Omental fat pad (tissue), 4 donors: ENCODE results near the gene ARMH3. TPM values are rescaled to one million over a fixed set of nuclear protein-coding genes. Genes with fewer than 3 reads are reported as not detected.

ENCODE experiments used
- ATAC-seq: fragments of 150-250 bp; one replicate; pipeline ENCODE4 v1.9.1; 2016; ENCODE audit warnings: mild to moderate bottlenecking, moderate library complexity; ENCODE audit not compliant: low FRiP score
- DNase-seq: peaks from one replicate; pipeline ENCODE4 v3.0.0-alpha.2; 2019; ENCODE audit warnings: low spot score
- total RNA-seq, 4 donors: library from RNA; depleted of rRNA; stranded (reverse); fragments of >200 nt; gene quantifications; one replicate each; pipeline ENCODE4 v1.1.0, GENCODE V29; 2016
- TF ChIP-seq, protein P1 (sequence below), 3 donors: fragments of 450-650 bp; IDR thresholded peaks; one replicate each; pipeline ENCODE4 v1.5.1; 2016 to 2017; ENCODE audit warnings: antibody characterized with exemption in 3 of 3, mild to moderate bottlenecking in 3 of 3, moderate library complexity in 2 of 3

ARMH3 gene
- total RNA-seq, 4 donors from 2014 or later: 10.0 to 61.8 (median 12.7) TPM

DNA sequence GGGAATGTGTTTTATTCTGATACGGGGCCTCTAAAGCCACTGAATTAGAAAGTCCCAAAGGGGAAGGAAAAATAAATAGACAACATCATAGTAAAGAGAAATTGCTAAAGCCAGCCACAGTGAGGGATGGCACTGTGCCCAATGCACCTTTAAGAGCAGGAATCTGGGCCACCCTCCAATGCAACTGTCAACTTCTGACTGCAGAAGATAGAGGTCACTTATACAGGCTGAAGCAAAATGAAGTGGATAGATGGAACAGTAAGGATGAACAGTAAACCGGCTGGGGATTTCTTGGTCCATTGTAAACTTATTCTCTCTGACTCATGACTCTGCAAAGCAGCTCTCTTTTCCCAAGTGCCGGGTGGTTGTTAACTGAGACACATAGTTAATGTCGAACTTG lies 158.3 kb downstream of the ARMH3 start:
- ATAC-seq: no peak
- TF ChIP-seq, protein P1, sequence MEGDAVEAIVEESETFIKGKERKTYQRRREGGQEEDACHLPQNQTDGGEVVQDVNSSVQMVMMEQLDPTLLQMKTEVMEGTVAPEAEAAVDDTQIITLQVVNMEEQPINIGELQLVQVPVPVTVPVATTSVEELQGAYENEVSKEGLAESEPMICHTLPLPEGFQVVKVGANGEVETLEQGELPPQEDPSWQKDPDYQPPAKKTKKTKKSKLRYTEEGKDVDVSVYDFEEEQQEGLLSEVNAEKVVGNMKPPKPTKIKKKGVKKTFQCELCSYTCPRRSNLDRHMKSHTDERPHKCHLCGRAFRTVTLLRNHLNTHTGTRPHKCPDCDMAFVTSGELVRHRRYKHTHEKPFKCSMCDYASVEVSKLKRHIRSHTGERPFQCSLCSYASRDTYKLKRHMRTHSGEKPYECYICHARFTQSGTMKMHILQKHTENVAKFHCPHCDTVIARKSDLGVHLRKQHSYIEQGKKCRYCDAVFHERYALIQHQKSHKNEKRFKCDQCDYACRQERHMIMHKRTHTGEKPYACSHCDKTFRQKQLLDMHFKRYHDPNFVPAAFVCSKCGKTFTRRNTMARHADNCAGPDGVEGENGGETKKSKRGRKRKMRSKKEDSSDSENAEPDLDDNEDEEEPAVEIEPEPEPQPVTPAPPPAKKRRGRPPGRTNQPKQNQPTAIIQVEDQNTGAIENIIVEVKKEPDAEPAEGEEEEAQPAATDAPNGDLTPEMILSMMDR (IDR thresholded peaks at IDR 0.05): no peak
- DNase-seq: no peak

DNA sequence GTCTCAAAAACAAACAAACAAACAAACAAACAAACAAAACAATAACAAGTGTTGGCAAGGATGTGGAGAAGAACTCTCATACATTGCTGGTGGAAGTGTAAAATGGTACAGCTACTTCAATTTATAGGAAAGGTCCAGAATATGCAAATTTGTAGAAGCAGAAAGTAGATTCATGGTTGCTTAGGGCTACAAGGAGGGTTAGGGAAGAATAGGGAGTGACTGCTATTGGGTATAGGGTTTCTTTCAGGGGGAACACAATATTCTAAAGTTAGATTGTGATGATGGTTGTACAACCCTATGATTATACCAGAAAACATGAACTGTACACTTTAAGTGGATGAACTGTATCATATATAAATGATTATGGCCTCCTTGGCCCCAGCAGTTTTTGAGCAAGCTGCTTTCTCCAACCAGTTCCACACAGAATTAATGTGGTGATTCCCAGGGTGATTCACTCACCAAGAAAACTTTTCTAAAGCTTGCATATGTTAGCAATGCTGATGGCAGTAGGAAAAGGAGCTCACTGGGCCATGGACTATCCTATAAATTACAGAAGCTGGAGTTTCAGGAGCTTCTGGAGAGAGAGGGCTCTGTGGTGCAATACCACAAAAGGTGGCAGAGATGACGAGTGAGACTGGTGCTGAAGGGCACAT lies 159.6 kb downstream of the ARMH3 start:
- DNase-seq: no peak
- no peak for ATAC-seq
- TF ChIP-seq, protein P1 (IDR thresholded peaks at IDR 0.05): no peak

DNA sequence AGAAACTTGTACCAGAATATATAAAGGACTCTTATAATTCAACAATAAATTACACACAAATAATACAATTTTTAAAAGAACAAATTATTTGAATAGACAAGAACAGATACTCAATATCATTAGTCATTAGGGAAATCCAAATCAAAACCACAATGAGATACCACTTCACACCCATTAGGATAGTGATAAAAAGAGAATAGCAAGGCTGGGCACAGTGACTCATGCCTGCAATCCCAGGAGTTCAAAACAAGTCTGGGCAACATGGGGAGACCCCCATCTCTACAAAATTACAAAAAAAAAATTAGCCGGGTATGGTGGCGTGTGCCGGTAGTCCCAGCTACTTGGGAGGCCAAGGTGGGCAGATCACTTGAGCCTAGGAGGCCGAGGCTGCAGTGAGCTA lies 160.2 kb downstream of the ARMH3 start:
- TF ChIP-seq, protein P1 (IDR thresholded peaks at IDR 0.05): no peak
- DNase-seq: no peak
- ATAC-seq: no peak

DNA sequence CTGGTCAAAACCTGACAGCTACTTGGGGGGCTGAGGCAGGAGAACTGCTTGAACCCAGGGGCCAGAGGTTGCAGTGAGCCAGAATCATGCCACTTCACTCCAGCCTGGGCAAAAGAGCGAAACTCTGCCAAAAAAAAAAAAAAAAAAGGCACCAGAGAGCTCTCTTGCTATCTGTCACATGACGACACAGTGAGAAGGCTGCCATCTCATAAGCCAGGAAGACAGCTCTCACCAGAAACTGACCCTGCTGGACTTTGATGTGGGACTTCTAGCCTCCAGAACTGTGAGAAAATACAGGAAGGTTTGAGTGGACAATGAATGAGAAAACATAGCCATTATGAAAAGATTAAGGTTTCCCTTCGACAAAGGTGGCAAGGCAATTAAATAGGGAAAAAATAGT lies 161.2 kb downstream of the ARMH3 start:
- TF ChIP-seq, protein P1 (IDR thresholded peaks at IDR 0.05): no peak
- ATAC-seq (no peak), DNase-seq (no peak)

DNA sequence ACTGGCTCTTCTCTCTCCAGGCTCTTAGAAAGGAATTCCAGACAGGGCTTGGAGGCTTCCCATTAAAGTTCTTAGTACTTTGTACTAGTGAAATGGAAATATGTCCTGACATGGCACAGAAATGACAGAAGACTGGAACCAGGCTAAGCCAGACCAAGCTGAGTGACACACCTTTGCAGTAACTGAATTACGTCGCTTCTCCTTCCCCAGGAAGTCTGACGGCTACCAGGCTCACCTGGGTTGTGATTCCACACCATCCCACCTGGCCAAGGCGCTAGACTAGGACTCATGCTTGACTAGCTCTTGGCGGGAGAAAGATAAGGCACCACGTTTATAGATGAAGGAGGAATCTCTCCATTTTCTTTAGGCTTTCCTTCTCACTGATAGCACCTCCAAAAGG lies 161.7 kb downstream of the ARMH3 start:
- DNase-seq (no peak), ATAC-seq (no peak)
- TF ChIP-seq, protein P1 (IDR thresholded peaks at IDR 0.05): no peak

DNA sequence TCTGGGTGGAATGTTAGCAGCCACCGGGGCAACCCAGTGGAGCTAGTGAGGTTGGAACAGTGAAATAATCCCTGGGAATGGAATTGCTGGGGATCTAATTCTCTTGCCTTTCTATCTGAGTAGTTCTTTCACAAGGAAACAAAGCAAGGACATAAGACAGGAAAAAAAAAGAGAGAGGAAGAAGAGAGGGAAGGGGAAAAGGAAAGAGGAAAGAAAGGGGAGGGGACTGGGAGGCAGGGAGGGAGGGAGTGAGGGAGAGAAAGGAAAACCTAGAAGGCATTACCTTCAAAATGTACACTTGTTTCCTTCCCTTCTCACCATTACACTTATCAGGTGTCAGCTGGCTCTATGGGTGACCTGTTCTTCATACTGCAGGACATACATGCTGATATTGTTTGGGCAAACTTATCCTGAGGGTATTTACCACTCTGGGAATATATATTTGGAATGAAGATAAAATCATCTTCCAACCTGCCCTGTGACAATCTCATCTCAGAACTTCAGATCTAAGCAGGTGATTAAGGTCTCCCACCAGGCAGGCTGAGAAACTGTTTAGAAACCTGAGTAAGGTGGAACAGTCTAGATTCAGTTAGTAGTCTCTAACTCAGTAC lies 162.4 kb downstream of the ARMH3 start:
- TF ChIP-seq, protein P1 (IDR thresholded peaks at IDR 0.05): no peak
- no peak for DNase-seq
- ATAC-seq: no peak

DNA sequence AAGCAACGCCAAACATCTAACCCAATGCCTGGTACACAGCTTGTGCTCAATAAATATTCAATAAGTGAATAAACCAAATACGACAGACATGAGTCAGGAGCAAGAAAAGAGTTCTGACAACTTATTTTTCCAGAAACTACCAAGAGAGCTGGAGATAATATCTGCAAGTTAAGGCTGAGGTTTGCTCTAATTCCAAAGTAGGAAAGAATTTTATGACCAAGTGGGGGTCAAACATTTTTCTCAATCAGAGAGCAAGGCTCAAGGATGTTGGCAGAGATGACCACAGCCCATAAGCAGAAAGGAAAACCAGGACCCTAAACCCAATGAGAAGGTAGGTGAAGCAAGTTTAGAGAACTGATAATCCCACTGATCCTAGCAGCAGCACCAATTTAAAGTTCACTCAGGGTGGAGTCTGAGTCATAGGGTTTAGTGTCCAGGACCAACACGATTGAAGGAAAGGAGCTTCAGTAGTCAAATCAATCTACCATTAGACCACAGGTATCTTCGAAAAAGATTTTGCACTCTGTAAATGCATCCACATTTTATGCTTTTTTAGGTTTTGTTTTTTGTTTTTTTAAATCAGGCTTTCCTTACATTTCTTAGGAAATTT lies 163.1 kb downstream of the ARMH3 start:
- TF ChIP-seq, protein P1 (IDR thresholded peaks at IDR 0.05): no peak
- DNase-seq (no peak), ATAC-seq (no peak)
